Right lobe of liver (tissue), 6 donors: ENCODE results near the gene PLXNA2. TPM values are rescaled to one million over a fixed set of nuclear protein-coding genes. Genes with fewer than 3 reads are reported as not detected.
A peak's percentile ranks its signal among the peaks of the same experiment; 100 is the strongest.

Experiments used
- ATAC-seq, 4 donors: fragments of 200-7000 bp; cut with Tn5 transposase; one replicate each; pipeline ENCODE4 v1.9.1; 2020; ENCODE audit warnings: mild to moderate bottlenecking in 4 of 4, moderate library complexity in 4 of 4
- DNase-seq, 3 donors: peaks; one replicate each; pipeline ENCODE4 v3.0.0-alpha.2; 2020
- H3K27ac ChIP-seq, 3 donors: fragments of 200-600 bp; one replicate each; pipeline ENCODE4 v1.8.0; 2022
- H3K27me3 ChIP-seq, 2 donors: fragments of 200-600 bp; one replicate each; pipeline ENCODE4 v1.8.0; 2022
- H3K36me3 ChIP-seq, 4 donors: fragments of 200-600 bp; sonication (generic) in 1 of 4; one replicate each; pipeline versions ENCODE4 v1.5.1 to v1.8.0; 2017 to 2022; ENCODE audit warnings: control low read depth in 1 of 4
- H3K4me1 ChIP-seq, 4 donors: fragments of 200-600 bp; sonication (generic) in 1 of 4; one replicate each; pipeline versions ENCODE4 v1.5.1 to v1.8.0; 2017 to 2022; ENCODE audit warnings: control low read depth in 1 of 4
- H3K4me3 ChIP-seq, 3 donors: fragments of 200-600 bp; one replicate each; pipeline ENCODE4 v1.8.0; 2022
- H3K9me3 ChIP-seq, 4 donors: fragments of 200-600 bp; sonication (generic) in 1 of 4; one replicate each; pipeline versions ENCODE4 v1.5.1 to v1.8.0; 2017 to 2022; ENCODE audit warnings: control low read depth in 1 of 4
- CTCF ChIP-seq, 4 donors: fragments of 200-600 bp in 3 of 4; fragments of 450-650 bp in 1 of 4; IDR thresholded peaks; one replicate each; pipeline versions ENCODE4 v1.5.1 to v1.8.0; 2016 to 2022; ENCODE audit warnings: antibody characterized with exemption in 4 of 4, mild to moderate bottlenecking in 2 of 4
- POLR2A ChIP-seq: fragments of 450-650 bp; IDR thresholded peaks from one replicate; pipeline ENCODE4 v1.6.1; 2017; ENCODE audit warnings: antibody characterized with exemption, mild to moderate bottlenecking
- WGBS: methylation state at CpG from one replicate; pipeline ENCODE4 v1.1.6; 2018; ENCODE audit warnings: low coverage, low lambda C conversion rate; ENCODE audit not compliant: insufficient coverage; ENCODE audit errors: missing lambda C conversion rate; 5-methylcytosine and 5-hydroxymethylcytosine counted together
- intact Hi-C, 2 donors: fragments of 100-400 bp; cut with DNase I; formaldehyde crosslinking; loops; one replicate each; pipeline versions ENCODE4 v1.11.2 to v1.14.1; 2022
- total RNA-seq, 6 experiments: library from RNA; depleted of rRNA in 2 of 6; stranded (reverse); fragments of >200 nt in 2 of 6; fragmentation: NEBNext Ultra II Directional in 3 of 6; extraction: Animal tissue kit (Norgen Biotek cat#: 25700) in 3 of 6; gene quantifications; one replicate each; pipeline versions ENCODE4 v1.1.0 to v1.2.4, GENCODE V29; 2016 to 2023
- donor health status: DM: no; HTN: yes; CAD: no.
- donor health status: DM: no; HTN: no; CAD: no.
- donor health status: DM: no; HTN: no; CAD: no.
- donor health status: DM: no; HTN: yes; CAD: no.
- donor health status: DM: no; HTN: yes; CAD: no.

PLXNA2 gene
- total RNA-seq, 6 experiments from 2014 or later = 5.6 to 20.8 (median 9.3) TPM

- DNase-seq (no peak), ATAC-seq (no peak)
- intact Hi-C loops = no loop called here
- Histone ChIP-seq H3K36me3 (no peaks in the 10 kb centered on the region), H3K4me3 (no peak overlapping the region), H3K4me1 (peaks cover 0 to 22% (median 10%) of the 10 kb centered on the region in 4 donors), H3K27me3 (no peaks in the 10 kb centered on the region), H3K27ac (no peak overlapping the region), H3K9me3 (no peaks in the 10 kb centered on the region)
- TF ChIP-seq POLR2A (no peak), CTCF (IDR thresholded peaks at IDR 0.05) (no peak)
- WGBS = 77% methylated on average over 1 of the region's 1 CpG
Observed at GRCh38 chr1:208254862-208255261, 10.7 kb upstream of the PLXNA2 start.

- Histone ChIP-seq H3K4me3 (no peak overlapping the region), H3K36me3 (no peaks in the 10 kb centered on the region), H3K27me3 (no peaks in the 10 kb centered on the region), H3K9me3 (no peaks in the 10 kb centered on the region), H3K4me1 (peaks cover 0 to 22% (median 10%) of the 10 kb centered on the region in 4 donors), H3K27ac (no peak overlapping the region)
- no peak for ATAC-seq
- intact Hi-C loops = no loop called here
- no peak for TF ChIP-seq POLR2A
- no peak for TF ChIP-seq CTCF (IDR thresholded peaks at IDR 0.05)
- WGBS = 73% methylated on average over 1 of the region's 1 CpG
- DNase-seq = no peak
Observed at GRCh38 chr1:208254376-208254775, 10.2 kb upstream of the PLXNA2 start.

GRCh38 chr1:208252836-208253576 is 8.8 kb upstream of the PLXNA2 start:
- intact Hi-C loops = no loop called here
- Histone ChIP-seq H3K27ac (peak overlapping the region in 2 of 3 donors; percentile 56 to 58), H3K36me3 (no peaks in the 10 kb centered on the region), H3K4me3 (peak overlapping the region in 2 of 3 donors; percentile 6 to 35), H3K27me3 (no peaks in the 10 kb centered on the region), H3K9me3 (no peaks in the 10 kb centered on the region), H3K4me1 (peaks cover 0 to 29% (median 11%) of the 10 kb centered on the region in 4 donors)
- DNase-seq (no peak), ATAC-seq (peak in 2 of 4 donors; percentile 13 to 17)
- TF ChIP-seq CTCF (IDR thresholded peaks at IDR 0.05) = no peak
- TF ChIP-seq POLR2A = no peak
- 57% methylated on average over 7 of the region's 7 CpGs for WGBS

GRCh38 chr1:208251911-208252835 is 8.0 kb upstream of the PLXNA2 start:
- Histone ChIP-seq H3K4me1 (peaks cover 0 to 29% (median 11%) of the 10 kb centered on the region in 4 donors), H3K27me3 (no peaks in the 10 kb centered on the region), H3K4me3 (peak overlapping the region in 2 of 3 donors; percentile 6 to 35), H3K9me3 (no peaks in the 10 kb centered on the region), H3K27ac (peak overlapping the region in 2 of 3 donors; percentile 56 to 58), H3K36me3 (no peaks in the 10 kb centered on the region)
- intact Hi-C loops = no loop called here
- WGBS = 30% methylated on average over 19 of the region's 22 CpGs
- ATAC-seq (peak; percentile 76 to 94 (median 88)), DNase-seq (peak; percentile 63 to 88 (median 72))
- TF ChIP-seq POLR2A (no peak), CTCF (IDR thresholded peaks at IDR 0.05) (peak in 3 of 4 donors; percentile 34 to 62 (median 54))
